ENCODE results near the gene RRAS.
"Not testable (repeated sequence)": the region's sequence is repeated elsewhere in the genome, so short reads cannot be mapped to it uniquely, and the experiment has no call there.

Gene RRAS

GRCh38 chr19:49631014-49631588 lies 8.8 kb downstream of the RRAS start:
- no peak for DNase-seq (ENCODE audit: low read depth)

GRCh38 chr19:49629659-49630058 lies 10.3 kb downstream of the RRAS start:
- DNase-seq (ENCODE audit: low read depth) = no peak

- no peak for DNase-seq (ENCODE audit: low read depth)
Measured at GRCh38 chr19:49626226-49626625, 13.7 kb downstream of the RRAS start.

- DNase-seq (ENCODE audit: low read depth) = no peak
Measured at GRCh38 chr19:49624967-49625910, 14.7 kb downstream of the RRAS start.

GRCh38 chr19:49617860-49618259 lies 22.1 kb downstream of the RRAS start:
- DNase-seq (ENCODE audit: low read depth) = not testable (repeated sequence)

GRCh38 chr19:49616945-49617344 lies 23.0 kb downstream of the RRAS start:
- DNase-seq (ENCODE audit: low read depth) = no peak

GRCh38 chr19:49616532-49616931 lies 23.4 kb downstream of the RRAS start:
- no peak for DNase-seq (ENCODE audit: low read depth)

GRCh38 chr19:49615861-49616260 lies 24.1 kb downstream of the RRAS start:
- DNase-seq (ENCODE audit: low read depth) = no peak

- no peak for DNase-seq (ENCODE audit: low read depth)
Measured at GRCh38 chr19:49614096-49614833, 25.7 kb downstream of the RRAS start.

- no peak for DNase-seq (ENCODE audit: low read depth)
Measured at GRCh38 chr19:49613374-49613773, 26.6 kb downstream of the RRAS start.

- no peak for DNase-seq (ENCODE audit: low read depth)
Measured at GRCh38 chr19:49609499-49610092, 30.3 kb downstream of the RRAS start.

- DNase-seq (ENCODE audit: low read depth) = no peak
Measured at GRCh38 chr19:49605605-49606004, 34.3 kb downstream of the RRAS start.

GRCh38 chr19:49602806-49603205 lies 37.1 kb downstream of the RRAS start:
- no peak for DNase-seq (ENCODE audit: low read depth)

- DNase-seq (ENCODE audit: low read depth) = no peak
Measured at GRCh38 chr19:49601482-49602038, 38.4 kb downstream of the RRAS start.

- DNase-seq (ENCODE audit: low read depth) = no peak
Measured at GRCh38 chr19:49599378-49600295, 40.3 kb downstream of the RRAS start.

- no peak for DNase-seq (ENCODE audit: low read depth)
Measured at GRCh38 chr19:49597703-49597974, 42.3 kb downstream of the RRAS start.

- no peak for DNase-seq (ENCODE audit: low read depth)
Measured at GRCh38 chr19:49596954-49597702, 42.8 kb downstream of the RRAS start.

- DNase-seq (ENCODE audit: low read depth) = no peak
Measured at GRCh38 chr19:49596407-49596806, 43.5 kb downstream of the RRAS start.

GRCh38 chr19:49595819-49596404 lies 44.0 kb downstream of the RRAS start:
- no peak for DNase-seq (ENCODE audit: low read depth)
